Measurements from ENCODE around the gene AEBP2. TPM values are rescaled to one million over a fixed set of nuclear protein-coding genes. Genes with fewer than 3 reads are reported as not detected.
"Not testable (repeated sequence)": the region's sequence is repeated elsewhere in the genome, so short reads cannot be mapped to it uniquely, and the experiment has no call there.

Gene AEBP2
- total and polyA plus RNA-seq, 8 donors, result 9.0 to 18.6 (median 13.2) TPM

DNA sequence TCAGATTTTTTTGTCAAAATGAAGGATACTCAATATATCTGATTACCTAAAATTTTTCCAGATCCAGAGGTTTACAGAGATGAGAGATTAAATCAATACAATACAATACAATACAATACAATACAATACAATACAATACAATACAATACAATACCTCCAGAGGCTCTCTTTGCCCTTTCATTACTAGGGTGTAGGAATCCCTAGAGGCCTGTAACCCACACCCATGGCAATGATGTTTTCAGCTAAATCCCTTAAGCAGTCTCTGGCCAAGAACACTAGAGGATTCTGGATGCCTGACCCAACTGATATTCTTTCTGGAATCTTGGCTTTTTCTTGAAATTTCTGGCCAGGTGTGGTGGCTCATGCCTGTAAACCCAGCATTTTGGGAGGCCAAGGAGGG is 23.7 kb upstream of the AEBP2 start:
- no peaks in the 10 kb centered on the region for H3K9me3 ChIP-seq

GRCh38 chr12:19419086-19419485 is 20.2 kb upstream of the AEBP2 start:
- H3K4me1 ChIP-seq, result no peaks in the 10 kb centered on the region
- no peaks in the 10 kb centered on the region for H3K36me3 ChIP-seq
- no peaks in the 10 kb centered on the region for H3K27me3 ChIP-seq
- no peak overlapping the region for H3K4me3 ChIP-seq
- no peak overlapping the region for H3K27ac ChIP-seq
- DNase-seq, result no peak
- intact Hi-C loops (cut with DNase I), result no loop called here
- WGBS, 2 donors, result 89 to 97% methylated on average over 14 of the region's 14 CpGs
- H3K9me3 ChIP-seq, result no peaks in the 10 kb centered on the region
- no peak for FAIRE-seq
- TF ChIP-seq, protein P1, sequence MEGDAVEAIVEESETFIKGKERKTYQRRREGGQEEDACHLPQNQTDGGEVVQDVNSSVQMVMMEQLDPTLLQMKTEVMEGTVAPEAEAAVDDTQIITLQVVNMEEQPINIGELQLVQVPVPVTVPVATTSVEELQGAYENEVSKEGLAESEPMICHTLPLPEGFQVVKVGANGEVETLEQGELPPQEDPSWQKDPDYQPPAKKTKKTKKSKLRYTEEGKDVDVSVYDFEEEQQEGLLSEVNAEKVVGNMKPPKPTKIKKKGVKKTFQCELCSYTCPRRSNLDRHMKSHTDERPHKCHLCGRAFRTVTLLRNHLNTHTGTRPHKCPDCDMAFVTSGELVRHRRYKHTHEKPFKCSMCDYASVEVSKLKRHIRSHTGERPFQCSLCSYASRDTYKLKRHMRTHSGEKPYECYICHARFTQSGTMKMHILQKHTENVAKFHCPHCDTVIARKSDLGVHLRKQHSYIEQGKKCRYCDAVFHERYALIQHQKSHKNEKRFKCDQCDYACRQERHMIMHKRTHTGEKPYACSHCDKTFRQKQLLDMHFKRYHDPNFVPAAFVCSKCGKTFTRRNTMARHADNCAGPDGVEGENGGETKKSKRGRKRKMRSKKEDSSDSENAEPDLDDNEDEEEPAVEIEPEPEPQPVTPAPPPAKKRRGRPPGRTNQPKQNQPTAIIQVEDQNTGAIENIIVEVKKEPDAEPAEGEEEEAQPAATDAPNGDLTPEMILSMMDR (IDR thresholded peaks at IDR 0.05), result no peak
- no peak for ATAC-seq

More for the DNA sequence above, 23.7 kb upstream of the AEBP2 start:
- Histone ChIP-seq H3K4me3 (no peak overlapping the region), H3K27me3 (no peaks in the 10 kb centered on the region), H3K36me3 (no peaks in the 10 kb centered on the region), H3K27ac (no peak overlapping the region), H3K4me1 (no peaks in the 10 kb centered on the region)
- DNase-seq (no peak), ATAC-seq (no peak), FAIRE-seq (no peak)
- TF ChIP-seq, protein P1 (IDR thresholded peaks at IDR 0.05), result no peak
- intact Hi-C loops (cut with DNase I), result no loop called here

DNA sequence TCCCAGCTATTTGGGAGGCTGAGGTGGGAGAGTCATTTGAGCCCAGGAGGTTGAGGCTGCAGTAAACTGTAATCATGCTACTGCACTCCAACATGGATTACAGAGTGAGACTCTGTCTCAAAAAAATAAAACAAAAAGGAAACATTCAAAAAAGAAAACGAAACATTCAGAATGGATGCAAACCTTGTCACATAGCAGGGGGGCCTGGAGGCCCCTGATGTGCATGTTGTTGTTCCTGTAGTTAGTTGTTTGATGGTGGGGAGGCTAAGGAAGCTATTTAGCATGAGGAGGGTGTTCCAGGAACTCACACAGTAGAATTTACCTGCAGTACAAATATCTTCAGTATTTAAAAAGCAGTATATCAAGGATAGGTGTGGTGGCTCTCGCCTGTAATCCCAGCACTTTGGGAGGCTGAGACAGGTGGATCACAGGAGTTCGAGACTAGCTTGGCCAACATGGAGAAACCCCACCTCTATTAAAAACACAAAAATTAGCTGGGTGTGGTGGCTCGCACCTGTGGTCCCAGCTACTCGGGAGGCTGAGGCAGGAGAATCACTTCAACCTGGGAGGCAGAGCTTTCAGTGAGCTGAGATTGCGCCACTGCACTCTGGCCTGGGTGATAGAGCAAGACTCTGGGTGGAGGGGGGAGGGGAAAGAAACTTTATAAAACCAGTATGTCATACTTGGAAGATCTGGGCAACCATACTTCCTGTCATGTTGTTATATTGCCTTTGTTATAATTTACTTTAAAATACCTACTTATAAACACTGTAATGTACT is 17.6 kb upstream of the AEBP2 start:
- TF ChIP-seq, protein P1 (IDR thresholded peaks at IDR 0.05), result no peak
- no peak for ATAC-seq
- H3K36me3 ChIP-seq, result no peaks in the 10 kb centered on the region
- no peak for FAIRE-seq
- H3K4me1 ChIP-seq, result no peaks in the 10 kb centered on the region
- H3K4me3 ChIP-seq, result no peak overlapping the region
- no peak overlapping the region for H3K27ac ChIP-seq
- H3K9me3 ChIP-seq, result no peaks in the 10 kb centered on the region
- no peak for DNase-seq
- H3K27me3 ChIP-seq, result no peaks in the 10 kb centered on the region
- intact Hi-C loops (cut with DNase I), result no loop called here
- WGBS, 2 donors, result 82 to 87% methylated on average over 6 of the region's 6 CpGs

- Histone ChIP-seq H3K9me3 (no peaks in the 10 kb centered on the region), H3K27me3 (no peaks in the 10 kb centered on the region), H3K27ac (no peak overlapping the region), H3K4me3 (no peak overlapping the region), H3K36me3 (no peaks in the 10 kb centered on the region), H3K4me1 (no peaks in the 10 kb centered on the region)
- no peak for DNase-seq
- no peak for ATAC-seq
- FAIRE-seq, result no peak
- intact Hi-C loops (cut with DNase I), result no loop called here
- TF ChIP-seq, protein P1 (IDR thresholded peaks at IDR 0.05), result no peak
- WGBS, 2 donors, result 83 to 88% methylated on average over 12 of the region's 12 CpGs
Observed at GRCh38 chr12:19423166-19423930, 15.9 kb upstream of the AEBP2 start.

- WGBS, 2 donors, result 87 to 89% methylated on average over 5 of the region's 5 CpGs
- Histone ChIP-seq H3K27ac (no peak overlapping the region), H3K27me3 (no peaks in the 10 kb centered on the region), H3K9me3 (no peaks in the 10 kb centered on the region), H3K36me3 (no peaks in the 10 kb centered on the region), H3K4me3 (no peak overlapping the region), H3K4me1 (no peaks in the 10 kb centered on the region)
- no peak for DNase-seq
- ATAC-seq, result no peak
- intact Hi-C loops (cut with DNase I), result no loop called here
- TF ChIP-seq, protein P1 (IDR thresholded peaks at IDR 0.05), result no peak
- no peak for FAIRE-seq
Observed at GRCh38 chr12:19428246-19428645, 11.0 kb upstream of the AEBP2 start.

- not testable (repeated sequence) for FAIRE-seq, H3K36me3 ChIP-seq
Observed at GRCh38 chr12:19429491-19429890, 9.8 kb upstream of the AEBP2 start.

More at GRCh38 chr12:19429491-19429890, 9.8 kb upstream of the AEBP2 start:
- H3K4me1 ChIP-seq; DNase-seq; intact Hi-C loops (cut with DNase I); H3K27ac ChIP-seq; H3K27me3 ChIP-seq; H3K4me3 ChIP-seq; H3K9me3 ChIP-seq; ATAC-seq: not testable (repeated sequence)
- WGBS, 2 donors, result 83 to 100% methylated on average over 2 of the region's 2 CpGs

Data from pancreas (tissue), 10 donors.